Neural cell (in vitro differentiated cells): ENCODE measurements around the gene MRPL42.

Source experiments
- CTCF ChIP-seq: fragments of 450-650 bp; IDR thresholded peaks from 2 replicates; pipeline ENCODE4 v1.5.1; 2014; ENCODE audit warnings: antibody characterized with exemption, mild to moderate bottlenecking, moderate library complexity; ENCODE audit not compliant: poor library complexity, severe bottlenecking
- MXI1 ChIP-seq: fragments of 450-650 bp; conservative IDR thresholded peaks from 2 replicates; pipeline ENCODE4 v1.6.1; 2014; ENCODE audit warnings: antibody characterized with exemption, mild to moderate bottlenecking; ENCODE audit not compliant: poor library complexity, severe bottlenecking
- POLR2AphosphoS5 ChIP-seq: IDR thresholded peaks from 2 replicates; pipeline ENCODE4 v1.6.1; 2012
- REST ChIP-seq: IDR thresholded peaks from 2 replicates; pipeline ENCODE4 v1.6.1; 2012; ENCODE audit warnings: borderline replicate concordance
- SMC3 ChIP-seq: fragments of 450-650 bp; conservative IDR thresholded peaks from 2 replicates; pipeline ENCODE4 v1.6.1; 2014; ENCODE audit warnings: antibody characterized with exemption, mild to moderate bottlenecking, moderate library complexity; ENCODE audit not compliant: poor library complexity

GRCh38 chr12:93460902-93461301 lies 6.4 kb upstream of the MRPL42 start:
- TF ChIP-seq MXI1: no peak
- TF ChIP-seq CTCF: no peak
- TF ChIP-seq REST: no peak
- no peak for TF ChIP-seq SMC3
- no peak for TF ChIP-seq POLR2AphosphoS5
